Endothelial cell of umbilical vein (primary cell): ENCODE data around the gene AGBL5. TPM values are rescaled to one million over a fixed set of nuclear protein-coding genes. Genes with fewer than 3 reads are reported as not detected.

Experiments used
- BruUV-seq: library from RNA; stranded (reverse); fragments of 400-500 nt; replicated peaks from 2 replicates; lab custom pipeline; 2021; lab: Mats Ljungman, UMichigan
- CTCF ChIA-PET: fragments of 300-600, 350-600 bp; sonication (Branson Sonifier 250); formaldehyde crosslinking; loops from one replicate; lab custom pipeline; 2021; ENCODE audit warnings: antibody characterized with exemption, inconsistent platforms; lab: Charles Lee
- POLR2A ChIA-PET: fragments of 300-600, 350-600 bp; sonication (Branson Sonifier 250); formaldehyde crosslinking; loops from one replicate; lab custom pipeline; 2021; ENCODE audit warnings: antibody characterized with exemption, inconsistent platforms; lab: Charles Lee
- DNase-seq: peaks from one replicate; pipeline ENCODE4 v3.0.0-alpha.2; 2011; ENCODE audit warnings: low read depth, low spot score
- FAIRE-seq: peaks from 2 replicates; lab custom pipeline; 2011; peaks lifted over from hg19 to GRCh38; lab: Jason Lieb, UNC
- H2AFZ ChIP-seq: 2 replicates; pipeline ENCODE4 v1.6.0; 2012; ENCODE audit warnings: low read depth, low read length, control low read depth, inconsistent platforms
- H3K27ac ChIP-seq: 2 replicates; pipeline ENCODE4 v1.5.1; 2011; ENCODE audit warnings: low read depth, mild to moderate bottlenecking, control low read depth, low read length, moderate library complexity; ENCODE audit not compliant: insufficient read depth
- H3K27me3 ChIP-seq, 2 experiments: 2 replicates each; pipeline versions ENCODE4 v1.6.0 to v1.6.1; 2011; ENCODE audit warnings: low read length in 2 of 2, mixed read lengths in 1 of 2; ENCODE audit not compliant: control insufficient read depth in 2 of 2, insufficient read depth in 2 of 2
- H3K36me3 ChIP-seq, 2 experiments: 2 replicates in 1 of 2; 3 replicates in 1 of 2; pipeline ENCODE4 v1.5.1; 2011; ENCODE audit warnings: low read length in 2 of 2, mild to moderate bottlenecking in 1 of 2, moderate library complexity in 1 of 2; ENCODE audit not compliant: control insufficient read depth in 2 of 2, insufficient read depth in 2 of 2; ENCODE audit errors: extremely low read depth in 1 of 2
- H3K4me1 ChIP-seq: 3 replicates; pipeline ENCODE4 v1.5.1; 2011; ENCODE audit warnings: mild to moderate bottlenecking, low read length; ENCODE audit not compliant: control insufficient read depth, insufficient read depth; ENCODE audit errors: extremely low read depth
- H3K4me2 ChIP-seq: 2 replicates; pipeline ENCODE4 v1.6.1; 2011; ENCODE audit warnings: low read length, control low read depth, mixed read lengths; ENCODE audit not compliant: insufficient read depth
- H3K4me3 ChIP-seq, 3 experiments: fragments of 200-600 bp in 1 of 3; sonication (generic), shearing (Covaris generic) in 1 of 3; replicated peaks in 1 of 3; 2 replicates each; pipeline ENCODE4 v1.5.1; 2011 to 2016; ENCODE audit warnings: control low read depth in 3 of 3, low read length in 3 of 3, mild to moderate bottlenecking in 2 of 3, inconsistent platforms in 1 of 3, low read depth in 1 of 3, moderate library complexity in 1 of 3; ENCODE audit not compliant: insufficient read depth in 1 of 3
- H3K79me2 ChIP-seq: 2 replicates; pipeline ENCODE4 v1.6.0; 2012; ENCODE audit warnings: low read length, inconsistent platforms; ENCODE audit not compliant: control insufficient read depth, insufficient read depth
- H3K9ac ChIP-seq: replicated peaks from 2 replicates; pipeline ENCODE3; 2011; ENCODE audit warnings: low read length, control low read depth; ENCODE audit not compliant: insufficient read depth; ENCODE audit errors: extremely low read depth
- H3K9me1 ChIP-seq: replicated peaks from 3 replicates; pipeline ENCODE4 v1.6.0; 2011; ENCODE audit warnings: mild to moderate bottlenecking, low read length; ENCODE audit not compliant: control insufficient read depth, insufficient read depth; ENCODE audit errors: extremely low read depth
- H3K9me3 ChIP-seq: replicated peaks from 2 replicates; pipeline ENCODE4 v1.5.1; 2012; ENCODE audit warnings: low read length, inconsistent platforms; ENCODE audit not compliant: control insufficient read depth, insufficient read depth
- H4K20me1 ChIP-seq: replicated peaks from 2 replicates; pipeline ENCODE3; 2011; ENCODE audit warnings: mild to moderate bottlenecking, low read length; ENCODE audit not compliant: control insufficient read depth, insufficient read depth; ENCODE audit errors: extremely low read depth
- EZH2 ChIP-seq: IDR thresholded peaks from 2 replicates; pipeline ENCODE4 v1.6.1; 2012; ENCODE audit warnings: borderline replicate concordance, low read depth, mild to moderate bottlenecking, moderate library complexity, low read length, inconsistent platforms; ENCODE audit not compliant: severe bottlenecking
- FOS ChIP-seq: IDR thresholded peaks from 2 replicates; pipeline ENCODE4 v1.6.1; 2011; ENCODE audit warnings: mild to moderate bottlenecking, low read length, moderate library complexity, borderline replicate concordance; ENCODE audit not compliant: insufficient read depth
- GATA2 ChIP-seq: IDR thresholded peaks from 2 replicates; pipeline ENCODE4 v1.7.0; 2011; ENCODE audit warnings: low read depth, mild to moderate bottlenecking, moderate library complexity, mixed read lengths, low read length; ENCODE audit not compliant: insufficient read length, insufficient read depth
- JUN ChIP-seq: IDR thresholded peaks from 2 replicates; pipeline ENCODE4 v1.6.1; 2011; ENCODE audit warnings: borderline replicate concordance, low read depth; ENCODE audit not compliant: insufficient read length, insufficient read depth
- MYC ChIP-seq: IDR thresholded peaks from one replicate; pipeline ENCODE4 v1.6.1; 2011; ENCODE audit warnings: mild to moderate bottlenecking, low read depth, low read length
- POLR2A ChIP-seq: IDR thresholded peaks from 2 replicates; pipeline ENCODE4 v1.6.1; 2012; ENCODE audit warnings: low read depth, mild to moderate bottlenecking, control low read depth, low read length
- POLR2AphosphoS5 ChIP-seq: IDR thresholded peaks from 2 replicates; pipeline ENCODE4 v1.6.1; 2012; ENCODE audit warnings: low read depth, mild to moderate bottlenecking, control low read depth, low read length, moderate library complexity; ENCODE audit not compliant: insufficient read depth
- dilution Hi-C: fragments of 300-500 bp; cut with MboI; formaldehyde crosslinking; loops from one replicate; pipeline ENCODE4 v1.15.0; 2019; ENCODE audit warnings: low sequenced_read_pairs; ENCODE audit not compliant: extremely low pct_ligation_motif_present
- intact Hi-C: fragments of 100-400 bp; cut with micrococcal nuclease; formaldehyde crosslinking; loops from one replicate; pipeline ENCODE4 v1.10.0; 2022
- polyA plus RNA-seq, 4 experiments: library from polyadenylated mRNA; depleted of rRNA in 3 of 4; stranded (reverse) in 3 of 4; unstranded in 1 of 4; fragments of >200 nt; gene quantifications; 2 replicates each; pipeline versions ENCODE4 v1.2.1 to v1.2.3, GENCODE V29; 2011 to 2012; ENCODE audit warnings: missing spikeins in 1 of 4
- total RNA-seq: library from RNA; stranded (reverse); gene quantifications from 2 replicates; pipeline ENCODE4 v1.2.3, GENCODE V29; 2021
- TF ChIP-seq, protein P1 (sequence below), 2 donors: IDR thresholded peaks; 1 replicate in 1 of 2; 2 replicates in 1 of 2; pipeline ENCODE4 v1.5.1; 2011; ENCODE audit warnings: low read length in 2 of 2, mild to moderate bottlenecking in 2 of 2, moderate library complexity in 2 of 2, control low read depth in 1 of 2, inconsistent platforms in 1 of 2, low read depth in 1 of 2; ENCODE audit not compliant: insufficient read depth in 1 of 2; ENCODE audit errors: extremely low read depth in 1 of 2
- TF ChIP-seq, protein P2 (sequence below): IDR thresholded peaks from 2 replicates; pipeline ENCODE4 v1.6.1; 2011; ENCODE audit not compliant: insufficient read depth, insufficient read length

The AGBL5 gene
- total and polyA plus RNA-seq, 2 donors (not counting 3 experiments of a cell fraction or from before 2014, with no cell fraction given) = 28.2 to 41.9 TPM

DNA sequence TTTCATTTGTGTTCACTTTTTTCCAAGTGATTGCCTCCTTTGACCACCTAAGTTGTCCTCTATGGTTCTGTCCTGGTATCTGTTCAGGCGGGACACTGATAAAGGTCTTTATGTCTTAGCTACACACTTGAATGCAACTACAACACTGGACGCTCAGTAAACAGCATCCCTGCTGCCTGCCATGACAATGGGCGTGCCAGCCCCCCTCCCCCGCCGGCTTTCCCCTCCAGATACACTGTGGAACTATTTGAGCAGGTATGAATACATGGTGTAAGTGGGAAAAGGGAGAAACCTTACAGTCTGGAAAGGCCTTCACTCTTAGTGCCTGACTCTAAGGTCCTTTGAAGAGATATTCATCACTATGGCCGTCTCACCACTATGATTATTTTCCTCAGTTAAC lies 5.7 kb downstream of the AGBL5 start:
- no peak overlapping the region for H2AFZ ChIP-seq
- H4K20me1 ChIP-seq = no peaks in the 10 kb centered on the region
- CTCF ChIA-PET = interaction anchor here (1.5 kb wide), 1 partner anchor 28 kb away, joined by 4 read pairs; no protein-coding TSS in a partner anchor
- dilution Hi-C loops = no loop called here
- no peaks in the 10 kb centered on the region for H3K9me3 ChIP-seq
- no peak overlapping the region for H3K4me3 ChIP-seq
- peaks cover 3 to 30% of the 10 kb centered on the region in 2 experiments for H3K36me3 ChIP-seq
- no peaks in the 10 kb centered on the region for H3K27me3 ChIP-seq
- TF ChIP-seq JUN (no peak), MYC (no peak), FOS (no peak), POLR2AphosphoS5 (no peak), EZH2 (no peak), POLR2A (no peak), GATA2 (no peak)
- TF ChIP-seq, protein P1, sequence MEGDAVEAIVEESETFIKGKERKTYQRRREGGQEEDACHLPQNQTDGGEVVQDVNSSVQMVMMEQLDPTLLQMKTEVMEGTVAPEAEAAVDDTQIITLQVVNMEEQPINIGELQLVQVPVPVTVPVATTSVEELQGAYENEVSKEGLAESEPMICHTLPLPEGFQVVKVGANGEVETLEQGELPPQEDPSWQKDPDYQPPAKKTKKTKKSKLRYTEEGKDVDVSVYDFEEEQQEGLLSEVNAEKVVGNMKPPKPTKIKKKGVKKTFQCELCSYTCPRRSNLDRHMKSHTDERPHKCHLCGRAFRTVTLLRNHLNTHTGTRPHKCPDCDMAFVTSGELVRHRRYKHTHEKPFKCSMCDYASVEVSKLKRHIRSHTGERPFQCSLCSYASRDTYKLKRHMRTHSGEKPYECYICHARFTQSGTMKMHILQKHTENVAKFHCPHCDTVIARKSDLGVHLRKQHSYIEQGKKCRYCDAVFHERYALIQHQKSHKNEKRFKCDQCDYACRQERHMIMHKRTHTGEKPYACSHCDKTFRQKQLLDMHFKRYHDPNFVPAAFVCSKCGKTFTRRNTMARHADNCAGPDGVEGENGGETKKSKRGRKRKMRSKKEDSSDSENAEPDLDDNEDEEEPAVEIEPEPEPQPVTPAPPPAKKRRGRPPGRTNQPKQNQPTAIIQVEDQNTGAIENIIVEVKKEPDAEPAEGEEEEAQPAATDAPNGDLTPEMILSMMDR (IDR thresholded peaks at IDR 0.05; ENCODE audit: extremely low read depth in 1 of 2, insufficient read depth in 1 of 2, low read depth in 1 of 2, low read length in 2 of 2) = no peak
- TF ChIP-seq, protein P2, sequence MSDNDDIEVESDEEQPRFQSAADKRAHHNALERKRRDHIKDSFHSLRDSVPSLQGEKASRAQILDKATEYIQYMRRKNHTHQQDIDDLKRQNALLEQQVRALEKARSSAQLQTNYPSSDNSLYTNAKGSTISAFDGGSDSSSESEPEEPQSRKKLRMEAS = no peak
- H3K9me1 ChIP-seq = no peaks in the 10 kb centered on the region
- no peak overlapping the region for H3K27ac ChIP-seq
- peaks cover 2% of the 10 kb centered on the region for H3K4me1 ChIP-seq
- intact Hi-C loops = no loop called here
- no peaks in the 10 kb centered on the region for H3K79me2 ChIP-seq
- no peak overlapping the region for H3K9ac ChIP-seq
- POLR2A ChIA-PET = no interaction called here
- no peak for DNase-seq
- no TSS peak for BruUV-seq
- peak; percentile 4 for FAIRE-seq
- no peak overlapping the region for H3K4me2 ChIP-seq
